ENCODE measurements around the gene MAP4K3.

Gene MAP4K3

DNA sequence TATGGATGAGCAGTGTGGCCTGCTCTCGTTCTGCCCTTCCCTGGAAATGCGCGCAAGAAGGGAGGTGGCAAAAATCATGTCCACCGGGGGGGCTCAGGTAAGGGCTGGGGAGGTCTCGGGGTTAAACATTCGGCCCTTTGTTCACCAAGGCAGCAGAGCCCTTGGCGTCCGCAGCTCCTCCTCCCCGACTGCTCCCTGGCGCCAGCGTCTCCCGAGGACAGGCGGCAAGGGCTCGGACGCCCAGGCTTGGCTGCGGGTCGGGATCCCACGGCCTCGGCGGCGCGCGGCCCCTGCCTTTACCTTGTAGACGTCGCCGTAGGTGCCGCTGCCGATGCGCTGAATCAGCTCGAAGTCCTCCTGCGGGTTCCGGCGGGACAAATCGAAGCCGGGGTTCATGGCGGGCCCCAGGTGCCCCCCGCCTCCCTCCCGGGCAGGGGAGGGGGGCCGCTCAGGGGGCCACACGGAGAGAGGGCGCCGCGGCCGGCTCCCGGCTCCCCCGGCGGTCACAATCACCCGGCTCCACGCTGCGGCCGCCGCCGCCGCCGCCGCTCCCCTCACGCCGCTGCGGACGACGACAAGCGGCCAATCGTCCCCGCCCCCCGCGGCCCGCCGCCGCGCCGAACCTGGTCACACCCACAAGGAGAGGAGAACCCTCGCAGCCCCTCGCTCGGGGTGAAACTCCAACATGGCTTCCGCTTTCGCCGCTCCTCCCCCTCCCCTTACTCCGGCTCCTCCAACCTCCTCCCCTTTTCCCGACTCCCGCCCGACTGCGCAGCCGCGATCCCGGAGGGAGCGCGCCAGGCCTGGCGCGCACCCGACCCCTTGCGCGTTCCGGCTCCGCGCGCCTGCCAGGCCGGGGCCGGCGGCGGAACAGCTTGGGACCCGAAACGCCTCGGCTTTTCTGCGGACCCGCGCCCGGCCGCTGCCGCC, at the start of gene MAP4K3:
Gene MAP4K3, minus strand, starts transcription at position 694 of the 930 bp plus-strand sequence. Its CDS starts 298 bp downstream, at position 396.
- peak; percentile 98 for DNase-seq

DNA sequence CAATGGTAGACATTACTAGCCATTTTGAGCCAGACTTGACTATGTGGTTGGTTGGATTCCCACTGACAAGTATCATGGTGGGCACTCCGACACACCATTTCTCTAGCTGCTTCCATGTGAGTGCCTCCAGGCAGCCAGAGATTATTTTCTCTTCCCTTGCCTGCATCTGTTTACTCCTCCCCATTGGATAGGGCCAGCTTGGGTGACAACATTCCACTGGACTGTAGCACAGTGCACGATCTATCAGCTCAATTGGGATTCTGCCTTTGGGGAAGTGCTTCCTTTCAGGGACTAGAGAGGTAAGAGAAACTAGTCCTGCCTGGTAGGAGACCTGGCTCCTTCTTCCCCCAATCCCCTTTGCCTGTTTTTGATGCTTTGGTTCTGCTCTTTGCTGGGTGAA, 49.0 kb upstream of the MAP4K3 start:
- no peak for DNase-seq

DNA sequence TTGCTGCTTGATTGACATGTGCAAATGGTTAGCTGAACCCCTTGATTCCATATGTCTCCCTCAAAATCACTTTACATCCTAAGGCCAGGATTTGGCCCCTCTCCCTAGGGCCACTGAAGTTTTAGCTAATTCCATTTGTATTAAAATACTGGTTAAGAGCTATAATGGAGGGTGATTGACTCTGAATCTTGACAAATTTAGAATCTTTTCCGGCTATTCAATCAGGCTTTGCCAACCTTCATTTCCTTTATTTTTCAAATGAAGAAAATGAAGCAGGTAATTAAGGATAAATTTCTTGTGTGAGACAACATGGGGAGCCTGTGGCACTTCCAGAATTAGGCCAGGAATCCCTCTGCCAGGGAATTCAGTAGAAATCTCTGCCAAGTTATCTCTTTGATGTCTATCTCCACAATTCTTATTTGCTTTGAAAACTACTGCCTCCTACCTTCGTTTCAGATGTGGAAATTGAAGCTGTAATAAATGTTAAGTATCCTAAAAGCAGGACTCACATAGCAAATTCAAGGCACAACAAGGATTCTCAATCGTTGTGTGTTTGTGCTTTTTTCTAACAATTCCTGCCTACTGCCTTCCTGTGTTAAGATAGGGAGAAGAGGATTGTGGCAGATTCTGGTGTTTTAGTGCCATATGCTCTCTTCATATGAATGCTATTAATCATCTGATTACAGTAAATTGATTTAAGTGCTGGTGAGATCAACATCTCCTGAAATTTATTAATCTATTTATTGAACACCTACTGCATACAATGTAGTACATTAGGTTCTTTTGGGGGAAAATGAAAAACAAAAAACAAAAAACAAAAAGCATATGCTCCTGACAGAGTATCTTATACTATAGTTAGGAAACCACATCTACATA, 47.8 kb upstream of the MAP4K3 start:
- DNase-seq = no peak

DNA sequence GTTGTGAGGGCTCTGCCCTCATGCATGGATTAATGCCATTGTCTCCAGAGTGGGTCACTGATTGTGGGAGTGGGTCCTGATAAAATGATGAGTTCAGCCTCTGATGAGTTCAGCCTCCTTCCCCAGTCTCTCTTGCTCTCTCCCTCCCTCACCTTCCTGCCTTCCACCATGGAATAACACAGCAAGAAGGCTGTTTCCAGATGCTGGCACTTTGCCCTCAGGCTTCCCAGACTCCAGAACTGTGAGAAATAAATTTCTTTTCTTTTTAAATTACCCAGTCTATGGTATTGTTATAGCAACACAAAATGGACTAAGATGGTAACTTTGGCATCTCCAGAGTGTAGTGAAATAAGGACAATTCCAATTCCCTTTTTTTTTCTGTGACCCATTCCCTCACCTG, 47.1 kb upstream of the MAP4K3 start:
- no peak for DNase-seq

DNA sequence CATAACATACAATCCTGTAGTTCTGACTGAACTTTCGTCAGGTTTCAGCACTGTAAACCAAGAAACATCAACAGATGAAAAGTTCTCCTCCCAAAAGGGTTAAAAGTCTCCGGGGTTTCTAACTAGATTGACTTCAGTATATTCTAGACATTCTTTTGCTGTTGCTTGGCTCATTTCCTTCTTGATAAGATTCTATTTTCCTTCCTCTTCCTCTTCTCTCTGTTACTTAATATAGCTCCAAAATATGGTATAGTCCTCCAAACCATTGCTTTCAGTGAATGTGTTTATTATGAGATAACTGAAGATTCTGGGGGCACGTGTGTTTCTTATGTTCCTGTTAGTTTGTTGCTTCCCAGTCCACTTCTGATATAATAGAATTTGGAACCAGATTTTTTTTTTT, 46.4 kb upstream of the MAP4K3 start:
- no peak for DNase-seq

DNA sequence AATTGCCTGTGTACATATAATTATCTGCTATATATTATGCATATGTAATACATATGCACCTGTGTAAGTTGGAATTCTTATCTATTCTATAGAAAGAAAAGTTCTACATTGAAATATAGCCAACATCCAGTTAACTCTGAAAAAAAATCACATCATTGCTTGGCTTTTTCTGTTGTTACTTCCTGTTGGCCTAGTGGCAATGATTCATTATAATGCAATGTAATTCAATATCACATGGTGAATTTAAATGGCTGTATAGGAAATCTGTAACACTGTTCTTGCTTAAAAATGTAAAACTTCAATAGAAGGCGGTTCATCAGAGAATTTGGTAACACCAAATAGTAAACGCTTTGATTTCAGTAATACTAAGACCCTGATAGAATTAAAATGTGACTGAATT, 44.5 kb upstream of the MAP4K3 start:
- DNase-seq = no peak

DNA sequence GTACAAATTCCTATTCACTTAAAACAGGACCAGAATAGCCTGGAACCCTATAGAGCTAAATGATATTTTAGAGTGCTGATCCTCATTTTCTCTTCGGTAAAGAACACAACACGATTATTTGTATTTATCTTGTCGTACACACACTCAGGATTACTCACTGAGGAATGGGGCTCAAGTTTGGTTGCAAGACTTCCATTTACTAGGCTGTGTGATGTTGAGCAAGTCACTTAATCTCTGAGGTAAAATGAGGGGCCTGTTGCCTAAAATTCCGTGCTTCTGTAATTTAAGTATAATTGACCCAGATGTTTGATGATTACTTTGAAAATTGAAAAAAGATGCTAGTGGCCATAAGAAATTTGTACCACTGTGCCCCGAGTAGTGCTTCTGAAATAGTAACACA, 42.6 kb upstream of the MAP4K3 start:
- DNase-seq = no peak

DNA sequence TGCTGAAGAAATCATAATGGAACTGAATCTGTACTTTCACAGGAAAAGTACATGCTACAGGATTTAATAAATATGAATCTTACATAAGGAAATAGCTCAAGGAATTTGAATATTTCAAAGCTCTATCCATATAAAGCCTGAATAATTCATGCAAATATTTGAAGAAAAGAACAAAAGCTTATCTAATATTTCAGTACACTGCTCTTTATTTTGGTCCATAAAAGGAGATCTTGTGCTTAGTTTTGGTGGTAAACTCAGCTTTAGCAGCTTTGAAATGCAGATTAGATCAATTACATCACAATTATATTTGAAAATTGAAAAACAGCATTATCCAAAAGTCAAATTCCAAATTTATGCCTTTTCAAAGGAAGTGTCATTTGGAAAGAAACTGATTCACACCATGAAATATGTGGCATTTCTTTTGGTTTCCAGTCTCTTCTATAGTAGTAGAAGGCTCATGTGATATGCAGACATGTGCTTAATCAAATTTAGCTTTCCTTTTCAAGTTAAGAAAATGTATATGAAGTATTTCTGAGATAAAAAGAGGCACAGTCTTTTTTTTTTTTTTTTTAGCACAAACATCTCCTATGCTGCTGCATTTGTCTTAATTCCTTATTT, 42.1 kb upstream of the MAP4K3 start:
- no peak for DNase-seq

DNA sequence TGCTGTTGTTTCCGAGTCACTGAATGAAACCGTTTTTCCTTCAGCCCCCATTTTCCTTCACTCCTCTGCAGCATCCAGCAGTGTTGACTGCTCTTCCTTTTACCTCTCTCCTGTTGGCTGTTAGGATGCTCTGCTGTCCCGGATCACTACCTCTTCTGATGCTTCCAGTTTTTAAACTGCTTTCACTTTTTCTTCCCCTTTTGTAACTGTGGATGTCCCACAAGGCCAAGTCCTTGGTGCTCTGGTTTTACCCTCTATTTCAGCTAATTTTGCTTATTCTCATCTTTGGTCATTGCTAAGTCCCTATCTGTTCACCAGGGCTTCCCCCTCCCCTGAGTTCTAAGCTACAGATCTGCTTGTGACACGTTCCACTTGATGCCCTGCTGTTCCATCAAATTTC, 39.4 kb upstream of the MAP4K3 start:
- no peak for DNase-seq

DNA sequence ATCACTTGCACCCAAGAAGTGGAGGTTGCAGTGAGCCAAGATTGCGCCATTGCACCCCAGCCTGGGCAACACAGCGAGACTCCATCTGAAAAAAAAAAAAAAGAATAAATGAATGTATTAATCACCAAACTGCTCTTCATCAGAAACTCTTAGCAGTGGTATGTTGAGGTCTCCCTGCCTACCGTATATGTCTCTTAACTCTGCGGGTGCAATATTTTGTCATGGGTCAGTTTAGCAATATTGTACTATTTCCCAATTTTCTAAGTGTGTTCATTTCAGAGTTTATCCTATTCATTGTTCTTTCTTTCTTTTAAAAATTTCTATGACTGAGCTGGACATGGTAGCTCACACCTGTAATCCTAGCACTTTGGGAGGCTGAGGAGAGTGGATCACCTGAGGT, 37.9 kb upstream of the MAP4K3 start:
- no peak for DNase-seq

DNA sequence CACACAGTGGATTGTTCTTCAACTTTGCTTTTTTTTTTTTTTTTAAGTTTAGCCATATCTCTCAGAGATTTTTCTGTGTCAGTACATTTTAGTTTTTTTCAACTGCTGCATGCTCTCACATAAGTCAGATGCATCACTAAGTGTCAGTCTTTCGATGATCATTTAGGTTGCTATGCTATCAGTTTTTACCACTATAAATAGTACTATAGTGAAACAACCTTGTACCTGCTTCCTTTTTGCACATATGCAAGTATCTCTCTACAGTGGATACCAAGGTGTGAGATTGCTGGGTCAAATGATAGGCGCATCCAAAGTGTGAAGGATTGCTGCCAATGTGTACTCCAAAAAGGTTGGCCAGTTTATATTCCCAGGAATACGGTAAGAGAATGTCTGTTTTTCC, 33.5 kb upstream of the MAP4K3 start:
- DNase-seq = no peak

DNA sequence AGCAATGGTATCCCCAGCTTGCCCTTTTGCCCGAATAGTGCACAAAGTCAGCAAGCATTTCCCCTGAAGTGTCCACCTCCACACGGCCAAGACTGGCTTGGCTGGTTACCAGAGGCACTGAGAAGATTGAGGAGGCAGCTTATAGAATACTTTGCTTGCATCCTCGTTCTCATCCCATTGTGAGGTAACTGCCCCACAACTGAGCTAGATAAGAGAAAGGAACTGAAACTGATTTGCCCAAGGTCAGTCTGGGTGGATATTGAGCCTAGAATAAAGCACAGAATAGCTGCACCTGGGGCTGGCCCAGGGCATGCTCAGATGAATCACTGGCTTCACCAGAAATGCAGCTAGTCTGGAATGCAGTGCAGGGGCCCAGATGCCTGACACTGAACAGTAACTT, 32.7 kb upstream of the MAP4K3 start:
- DNase-seq = no peak

DNA sequence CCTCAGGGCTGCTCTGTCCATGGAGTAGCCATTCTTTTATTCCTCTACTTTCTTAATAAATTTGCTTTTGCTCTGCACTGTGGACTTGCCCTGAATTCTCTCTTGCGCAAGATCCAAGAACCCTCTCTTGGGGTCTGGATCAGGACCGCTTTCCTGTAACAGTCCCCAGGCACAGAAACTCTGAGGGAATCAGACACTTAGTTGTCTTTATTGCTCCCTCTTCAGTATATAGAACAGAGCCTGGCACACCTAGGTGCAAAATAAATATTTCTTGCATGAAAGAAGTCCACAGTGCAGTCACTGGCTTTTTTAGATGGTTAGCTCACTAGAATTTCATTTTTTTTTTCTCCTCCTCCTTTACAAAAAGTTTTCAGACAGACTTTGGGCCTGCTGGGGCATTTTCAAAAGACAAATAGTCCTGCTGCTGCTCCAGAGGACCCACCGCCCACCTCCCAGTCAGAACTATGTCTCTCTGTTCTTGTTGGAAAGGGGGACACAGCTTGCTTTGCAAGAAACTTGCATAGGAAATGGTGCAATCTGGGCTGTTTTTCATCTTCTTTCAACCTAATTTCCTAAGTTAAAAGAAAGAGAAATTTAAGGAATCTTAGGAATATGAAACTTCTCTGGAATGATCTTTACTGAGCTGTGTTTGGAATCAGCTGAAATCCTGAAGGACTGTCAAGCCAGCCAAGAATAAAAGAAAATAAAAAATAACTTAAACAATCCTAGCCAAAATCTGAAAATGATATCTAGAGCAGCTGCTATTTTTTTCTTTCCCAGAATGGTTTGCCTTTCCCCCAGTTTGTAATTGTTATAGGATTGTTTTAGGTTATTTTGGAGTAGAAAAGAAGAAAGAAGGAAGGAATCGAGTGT, 31.7 kb upstream of the MAP4K3 start:
- DNase-seq = no peak

DNA sequence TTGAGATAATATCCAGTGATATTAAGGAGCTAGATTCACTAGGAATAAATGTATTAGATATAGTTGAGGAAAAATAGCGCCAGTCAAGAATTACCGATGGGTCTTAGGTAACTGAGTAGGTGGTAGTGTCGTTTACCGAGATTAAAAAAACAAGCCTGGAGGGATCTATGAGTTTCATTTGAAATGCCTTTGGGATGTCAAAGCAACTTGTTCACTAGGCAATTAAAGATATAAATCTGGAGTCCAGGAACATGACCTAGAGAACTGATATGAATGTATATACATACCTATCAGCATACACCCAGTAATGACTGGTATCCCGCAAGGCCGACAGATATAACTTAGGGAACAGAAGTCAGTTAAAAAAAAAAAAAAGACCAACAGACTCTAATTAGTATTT, 29.2 kb upstream of the MAP4K3 start:
- no peak for DNase-seq

DNA sequence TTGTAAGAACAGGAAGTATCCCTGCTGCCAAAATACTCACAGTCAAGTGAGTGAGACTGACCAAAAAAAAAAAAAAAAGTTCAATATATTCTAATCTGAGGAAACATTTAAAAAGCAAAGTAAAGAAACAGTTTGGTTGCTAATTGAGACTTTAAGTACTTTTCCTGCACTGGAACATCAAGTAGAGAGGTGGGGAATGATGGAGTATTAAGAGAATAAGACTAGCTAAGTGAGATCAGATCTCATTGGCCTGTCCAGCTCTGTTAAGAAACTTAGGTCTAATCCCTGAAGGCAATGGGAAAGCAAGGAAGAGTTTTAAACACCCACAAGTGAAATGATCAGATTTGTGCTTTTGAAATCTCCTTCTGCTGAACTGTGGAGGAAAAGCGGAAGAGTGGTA, 27.8 kb upstream of the MAP4K3 start:
- DNase-seq = no peak

DNA sequence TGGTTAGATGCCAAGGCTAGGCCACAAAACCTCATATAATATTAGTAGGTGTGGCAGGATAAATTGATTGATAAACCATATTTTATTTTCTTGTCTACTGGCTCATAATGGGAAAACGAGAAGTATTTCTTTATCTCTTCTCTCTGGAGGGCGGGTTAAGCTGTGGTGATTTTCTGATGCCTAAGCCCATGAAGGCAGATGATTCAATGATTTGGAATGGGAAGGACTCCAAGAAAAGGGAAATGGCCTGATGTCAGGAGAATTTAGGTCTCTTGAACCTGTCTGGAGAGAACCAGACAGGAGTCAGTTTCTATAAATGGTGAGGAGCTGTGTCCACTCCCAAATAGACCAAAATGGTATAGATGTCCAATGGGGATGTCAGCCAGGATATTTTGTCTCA, 18.7 kb upstream of the MAP4K3 start:
- DNase-seq = no peak

DNA sequence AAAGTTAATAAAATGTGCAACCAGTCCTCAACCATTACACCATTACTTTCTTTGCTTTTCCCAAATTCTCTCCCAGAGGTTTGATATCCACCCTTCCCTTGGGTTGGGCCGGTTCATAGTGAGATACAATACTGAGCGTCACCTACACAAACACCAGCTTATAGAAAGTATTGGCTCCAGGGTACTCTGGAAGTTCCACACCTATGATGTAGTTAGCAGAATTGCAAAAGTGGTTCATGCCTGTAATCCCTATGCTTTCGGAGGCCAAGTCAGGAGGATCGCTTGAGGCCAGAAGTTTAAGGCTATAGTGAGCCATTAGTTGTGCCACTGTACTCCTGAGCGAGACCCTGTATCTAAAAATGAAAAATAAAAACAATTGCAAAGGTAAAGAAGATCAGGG, 15.3 kb upstream of the MAP4K3 start:
- no peak for DNase-seq

DNA sequence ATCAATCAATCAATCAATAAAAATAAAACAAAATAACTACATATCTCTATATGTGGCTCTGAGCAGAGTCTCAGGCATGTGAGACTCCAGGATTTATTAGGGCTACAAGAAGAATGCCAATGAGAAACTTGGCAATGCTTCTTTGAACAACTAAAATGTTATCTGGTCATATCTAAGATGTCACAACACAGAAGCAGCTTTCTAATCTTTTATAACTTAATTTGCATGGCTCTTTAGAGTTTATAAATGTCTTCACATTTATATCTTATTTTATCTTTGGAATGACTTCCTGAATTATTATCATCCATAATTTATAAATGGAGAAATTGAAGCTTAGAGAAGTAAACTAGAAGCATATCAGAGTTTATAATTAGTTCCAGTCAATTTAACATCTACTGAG, 14.9 kb upstream of the MAP4K3 start:
- DNase-seq = no peak

DNA sequence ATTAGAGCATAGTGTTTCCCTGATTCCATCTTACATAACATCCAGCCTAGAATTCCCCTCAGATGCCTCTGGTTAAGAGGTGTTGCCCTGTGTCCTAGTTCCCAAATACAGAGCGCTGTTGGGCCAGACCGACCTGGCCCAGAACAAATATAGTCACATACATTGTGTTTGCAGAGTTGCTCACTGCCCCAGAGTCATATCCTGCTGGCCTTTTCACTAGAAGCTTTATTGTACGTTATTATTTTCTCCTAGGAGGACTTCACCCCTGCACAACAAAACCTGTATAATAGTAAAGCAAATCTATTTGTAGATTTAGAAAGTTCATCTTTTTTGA, 11.1 kb upstream of the MAP4K3 start:
- no peak for DNase-seq

DNA sequence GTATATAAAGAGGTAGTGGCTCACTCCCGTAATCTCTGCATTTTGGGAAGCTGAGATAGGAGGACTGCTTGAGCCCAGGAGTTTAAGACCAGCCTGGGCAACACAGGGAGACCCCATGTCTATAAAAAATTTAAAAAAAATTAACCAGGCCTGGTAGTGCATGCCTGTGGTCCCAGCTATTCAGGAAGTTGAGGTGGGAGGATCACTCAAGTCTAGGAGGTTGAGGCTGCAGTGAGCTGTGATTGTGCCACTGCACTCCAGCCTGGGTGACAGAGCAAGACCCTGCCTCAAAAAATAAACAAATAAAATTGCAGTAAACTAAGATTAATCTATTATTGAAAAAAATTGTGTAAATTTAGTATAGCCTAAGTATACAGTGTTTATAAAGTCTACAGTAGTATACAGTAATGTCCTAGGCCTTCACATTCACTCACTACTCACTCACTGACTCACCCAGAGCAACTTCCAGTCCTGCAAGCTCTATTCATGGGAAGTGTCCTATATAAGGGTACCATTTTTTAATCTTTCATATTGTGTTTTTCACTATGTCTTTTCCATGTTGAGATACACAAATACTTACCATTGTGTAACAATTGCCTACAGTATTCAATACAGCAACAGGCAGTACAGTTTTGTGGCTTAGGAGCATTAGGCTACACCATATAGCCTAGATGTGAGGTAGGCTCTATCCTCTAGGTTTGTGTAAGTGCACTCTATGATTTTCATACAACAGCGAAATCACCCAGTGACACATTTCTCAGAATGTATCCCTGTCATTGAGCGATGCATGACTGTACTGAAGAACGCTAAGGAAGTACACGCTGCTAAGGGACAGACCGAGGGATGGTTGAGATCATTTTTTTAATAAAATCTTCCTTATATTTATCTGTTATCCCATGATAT, 10.4 kb upstream of the MAP4K3 start:
- no peak for DNase-seq

DNA sequence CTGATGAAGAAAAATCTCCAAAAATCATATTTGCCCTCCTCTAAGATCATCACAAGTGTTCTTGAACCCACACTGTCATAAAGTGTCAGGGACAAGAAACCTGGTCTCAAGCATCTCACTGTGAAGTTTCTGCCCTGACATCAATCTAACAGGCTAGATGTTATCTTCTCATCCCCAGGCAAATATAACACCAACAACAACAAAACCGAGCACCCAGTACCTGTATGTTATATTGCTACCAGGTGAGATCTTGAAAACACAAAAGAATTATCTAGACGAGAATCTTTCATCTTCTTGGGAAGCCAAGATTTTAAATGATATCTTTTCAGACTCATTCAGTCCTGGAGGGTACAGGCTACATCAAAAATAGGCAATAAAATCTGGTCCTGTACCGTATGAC, 8.8 kb upstream of the MAP4K3 start:
- no peak for DNase-seq

DNA sequence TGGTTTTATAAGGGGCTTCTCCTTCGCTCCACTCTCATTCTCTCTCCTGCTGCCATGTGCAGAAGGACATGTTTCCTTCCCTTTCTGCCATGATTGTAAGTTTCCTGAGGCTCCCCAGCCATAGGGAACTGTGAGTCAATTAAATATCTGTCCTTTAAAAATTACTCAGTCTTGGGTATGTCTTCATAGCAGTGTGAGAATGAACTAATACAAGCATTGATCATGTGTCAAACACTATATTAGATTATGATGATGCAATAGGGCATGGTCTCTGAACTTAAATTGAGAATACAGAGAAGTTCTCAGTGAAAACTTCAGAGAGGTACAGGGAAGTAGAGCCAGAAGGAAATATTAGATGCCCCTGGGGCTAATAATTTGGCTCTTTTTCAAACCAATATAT, 5.9 kb upstream of the MAP4K3 start:
- DNase-seq = no peak

Data from NCI-H146 (cell line).